Activated CD4-positive, alpha-beta T cell treated with anti-CD3 and anti-CD28 coated beads, Interleukin-2, amount 50 U/mL, for 1 hour (primary cell): ENCODE results near the gene LRRK1.
"Not testable (repeated sequence)": the region's sequence is repeated elsewhere in the genome, so short reads cannot be mapped to it uniquely, and the experiment has no call there.

Source experiments
- DNase-seq: peaks from one replicate; pipeline ENCODE4 v3.0.0-alpha.2; 2020

LRRK1 gene

DNA sequence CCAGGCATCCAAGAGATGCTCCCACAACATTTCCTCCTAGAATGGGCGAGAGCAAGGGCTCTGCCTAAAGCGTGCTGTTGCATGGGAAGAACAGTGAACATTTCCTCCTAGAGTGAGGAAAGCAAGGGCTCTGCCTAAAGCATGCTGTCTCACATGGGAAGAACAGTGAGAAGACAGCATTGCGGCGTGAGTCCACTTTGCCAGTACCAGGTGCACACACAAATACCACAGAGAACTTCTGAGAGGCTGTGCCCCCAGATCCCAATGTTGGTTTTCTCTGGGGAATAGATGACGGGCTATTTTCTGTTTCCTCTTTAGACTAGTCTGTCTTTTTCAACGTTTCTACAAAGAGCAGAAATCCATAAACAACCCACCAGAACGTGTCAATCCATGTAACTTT is 142.9 kb downstream of the LRRK1 start:
- no peak for DNase-seq

DNA sequence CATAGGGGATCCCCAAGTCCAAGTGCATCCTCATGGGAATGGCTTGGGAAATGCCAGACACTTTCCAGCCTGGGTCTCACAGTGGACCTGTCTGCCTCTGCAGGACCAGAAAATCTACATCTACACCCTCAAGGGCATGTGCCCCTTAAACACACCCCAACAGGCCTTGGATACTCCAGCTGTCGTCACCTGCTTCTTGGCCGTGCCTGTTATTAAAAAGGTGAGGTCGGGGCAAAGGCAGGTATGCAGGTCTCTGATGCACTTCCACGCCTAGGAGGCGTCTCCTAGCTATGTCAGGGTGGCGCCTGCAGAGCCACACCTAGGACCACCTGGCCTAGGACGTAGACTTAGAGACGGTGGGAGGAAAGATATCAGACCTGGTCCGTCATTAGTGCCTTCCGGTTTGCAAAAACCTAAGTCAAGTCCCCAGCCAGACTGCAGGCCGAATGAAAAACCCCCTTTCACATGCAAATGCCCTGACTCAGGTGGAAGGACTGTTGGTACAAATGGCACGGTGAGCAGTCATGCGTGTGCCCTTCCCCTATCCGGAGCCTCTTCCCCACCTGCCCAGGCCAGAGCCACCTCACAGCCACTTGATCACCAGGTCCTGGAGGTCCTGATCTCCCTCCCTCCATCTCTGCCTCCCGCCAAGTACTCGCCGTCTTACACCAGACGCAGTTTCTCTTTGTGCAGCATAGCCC is 143.5 kb downstream of the LRRK1 start:
- no peak for DNase-seq

DNA sequence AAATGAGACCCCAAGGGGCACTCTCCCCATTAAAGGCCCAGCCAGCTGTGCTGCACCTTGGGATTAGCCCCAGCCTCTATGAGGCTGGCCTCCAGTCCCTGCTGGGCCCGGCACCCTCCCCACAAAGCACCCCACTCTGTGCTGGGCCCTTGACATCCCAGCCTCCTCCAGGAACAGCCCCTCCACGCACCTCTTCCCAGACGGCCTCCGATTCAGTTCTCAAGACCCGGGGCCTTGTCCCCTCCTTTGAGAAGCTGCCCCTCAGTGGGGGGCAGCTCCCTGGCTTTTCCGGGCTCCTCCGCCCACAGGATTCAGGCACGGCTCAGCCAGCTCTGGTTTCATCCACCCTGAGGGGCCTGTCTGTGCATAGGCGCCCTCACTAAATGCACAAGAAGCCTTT is 144.1 kb downstream of the LRRK1 start:
- DNase-seq: no peak

DNA sequence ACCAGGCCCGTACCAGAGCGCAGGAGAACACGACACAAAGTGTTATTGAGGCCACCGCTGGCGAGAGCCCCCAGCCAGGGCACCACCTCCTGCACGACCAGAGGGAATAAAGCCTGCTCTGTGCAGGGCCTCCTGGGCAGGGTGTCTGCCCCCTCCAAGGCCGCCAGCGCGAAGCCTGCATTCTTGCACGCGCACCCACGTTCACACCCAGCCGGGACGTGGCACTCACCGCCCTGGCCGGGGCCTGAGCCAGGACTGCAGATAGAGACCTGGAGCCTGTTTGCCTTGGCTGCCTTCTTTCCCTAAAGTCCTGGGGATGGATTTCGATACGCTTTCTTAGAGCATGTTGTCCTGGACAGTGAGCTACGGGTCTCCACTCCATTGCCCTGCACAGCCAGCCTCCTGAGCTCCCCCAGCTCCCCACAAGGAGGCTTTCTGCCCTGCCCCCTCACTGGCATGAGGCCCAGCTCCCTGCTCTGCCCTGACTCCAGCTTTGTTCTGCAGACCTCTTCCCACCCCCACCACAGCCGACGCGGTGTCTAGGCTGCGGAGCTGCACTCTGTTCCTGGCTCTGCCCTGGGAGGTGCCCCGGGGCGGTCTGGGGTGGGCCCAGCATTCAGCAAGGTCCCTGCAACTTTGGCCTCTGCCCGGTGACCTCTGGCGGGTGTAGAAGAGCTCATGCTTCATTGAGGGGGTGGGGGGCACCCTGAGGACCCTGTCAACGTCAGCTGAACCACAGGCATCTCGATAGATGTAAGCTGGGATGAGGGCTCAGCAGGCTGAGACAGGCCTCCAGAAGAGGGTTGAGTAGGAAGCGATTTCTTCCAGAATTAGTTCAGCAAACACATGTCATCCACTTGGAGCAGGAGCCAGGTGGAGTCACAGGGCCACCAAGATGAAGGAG is 145.0 kb downstream of the LRRK1 start:
- DNase-seq: no peak

DNA sequence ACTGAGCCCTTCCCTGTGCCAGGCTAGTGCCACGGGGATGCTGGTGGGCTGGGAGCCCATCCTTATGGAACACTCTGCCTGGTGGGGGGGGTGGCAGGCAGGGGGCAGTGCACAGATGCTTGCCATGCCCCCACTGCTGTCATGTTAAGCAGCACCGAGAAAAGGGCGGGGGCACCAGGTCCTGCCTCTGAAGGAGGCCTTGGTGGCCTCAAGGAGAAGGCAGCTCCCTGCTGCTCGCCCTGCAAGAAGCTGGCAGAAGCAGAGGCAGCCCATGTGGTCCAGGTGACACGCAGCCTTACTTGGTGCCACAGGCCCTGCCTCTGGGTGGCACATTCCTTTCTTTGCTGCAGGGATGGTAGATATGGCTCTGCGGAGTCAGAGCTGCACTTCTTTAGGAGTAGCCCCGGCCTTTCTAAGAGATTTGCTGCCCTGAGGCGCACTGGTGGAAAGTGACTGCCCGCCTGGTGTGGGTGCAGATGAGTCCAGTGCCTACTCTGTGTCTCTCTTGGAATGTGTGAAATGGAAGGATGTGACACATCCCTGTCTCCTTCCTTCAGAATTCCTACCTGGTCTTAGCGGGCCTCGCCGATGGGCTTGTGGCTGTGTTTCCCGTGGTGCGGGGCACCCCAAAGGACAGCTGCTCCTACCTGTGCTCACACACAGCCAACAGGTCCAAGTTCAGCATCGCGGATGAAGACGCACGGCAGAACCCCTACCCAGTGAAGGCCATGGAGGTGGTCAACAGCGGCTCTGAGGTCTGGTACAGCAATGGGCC is 145.8 kb downstream of the LRRK1 start:
- no peak for DNase-seq

DNA sequence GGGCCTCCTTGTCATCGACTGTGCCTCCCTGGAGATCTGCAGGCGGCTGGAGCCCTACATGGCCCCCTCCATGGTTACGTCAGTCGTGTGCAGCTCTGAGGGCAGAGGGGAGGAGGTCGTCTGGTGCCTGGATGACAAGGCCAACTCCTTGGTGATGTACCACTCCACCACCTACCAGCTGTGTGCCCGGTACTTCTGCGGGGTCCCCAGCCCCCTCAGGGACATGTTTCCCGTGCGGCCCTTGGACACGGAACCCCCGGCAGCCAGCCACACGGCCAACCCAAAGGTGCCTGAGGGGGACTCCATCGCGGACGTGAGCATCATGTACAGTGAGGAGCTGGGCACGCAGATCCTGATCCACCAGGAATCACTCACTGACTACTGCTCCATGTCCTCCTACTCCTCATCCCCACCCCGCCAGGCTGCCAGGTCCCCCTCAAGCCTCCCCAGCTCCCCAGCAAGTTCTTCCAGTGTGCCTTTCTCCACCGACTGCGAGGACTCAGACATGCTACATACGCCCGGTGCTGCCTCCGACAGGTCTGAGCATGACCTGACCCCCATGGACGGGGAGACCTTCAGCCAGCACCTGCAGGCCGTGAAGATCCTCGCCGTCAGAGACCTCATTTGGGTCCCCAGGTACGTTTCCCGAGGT is 146.5 kb downstream of the LRRK1 start:
- no peak for DNase-seq

DNA sequence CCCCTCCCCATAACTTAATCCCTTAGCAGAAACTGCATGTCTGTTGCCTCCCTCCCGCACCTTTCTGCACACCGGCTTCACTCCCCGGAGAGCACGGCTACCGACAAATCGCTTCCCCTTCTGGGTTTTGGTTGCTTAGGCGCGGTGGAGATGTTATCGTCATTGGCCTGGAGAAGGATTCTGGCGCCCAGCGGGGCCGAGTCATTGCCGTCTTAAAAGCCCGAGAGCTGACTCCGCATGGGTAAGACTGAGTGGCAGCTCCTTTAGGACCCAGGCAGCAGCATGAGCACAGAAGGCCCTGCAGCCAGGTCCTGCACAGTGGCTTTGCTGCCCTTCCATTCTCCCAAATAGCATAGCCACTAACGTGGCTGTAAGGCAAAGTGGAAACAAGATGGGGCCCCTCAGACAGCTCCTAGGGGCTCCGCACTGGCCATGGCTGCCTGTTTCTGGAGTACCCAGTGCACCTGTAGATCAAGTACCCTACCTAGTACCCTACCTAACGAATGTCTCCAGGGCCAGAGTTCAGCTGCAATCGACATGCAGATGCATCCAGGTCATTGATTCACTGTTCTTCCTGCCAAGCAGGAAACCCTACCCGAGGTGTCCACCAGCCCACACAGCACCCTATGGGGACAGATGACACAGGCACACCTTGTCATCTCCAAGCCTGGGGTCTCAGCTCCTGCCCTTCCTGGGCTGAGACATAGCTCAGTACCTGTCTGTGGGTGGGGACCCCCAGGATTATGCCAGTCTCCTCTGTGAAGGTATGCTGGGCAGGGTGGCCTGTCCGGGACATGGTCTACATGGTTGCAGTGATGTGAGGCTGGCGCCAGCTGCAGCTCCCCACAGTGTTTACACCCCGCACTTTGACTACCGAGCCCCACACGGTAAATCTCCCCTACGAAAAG is 147.6 kb downstream of the LRRK1 start:
- no peak for DNase-seq

DNA sequence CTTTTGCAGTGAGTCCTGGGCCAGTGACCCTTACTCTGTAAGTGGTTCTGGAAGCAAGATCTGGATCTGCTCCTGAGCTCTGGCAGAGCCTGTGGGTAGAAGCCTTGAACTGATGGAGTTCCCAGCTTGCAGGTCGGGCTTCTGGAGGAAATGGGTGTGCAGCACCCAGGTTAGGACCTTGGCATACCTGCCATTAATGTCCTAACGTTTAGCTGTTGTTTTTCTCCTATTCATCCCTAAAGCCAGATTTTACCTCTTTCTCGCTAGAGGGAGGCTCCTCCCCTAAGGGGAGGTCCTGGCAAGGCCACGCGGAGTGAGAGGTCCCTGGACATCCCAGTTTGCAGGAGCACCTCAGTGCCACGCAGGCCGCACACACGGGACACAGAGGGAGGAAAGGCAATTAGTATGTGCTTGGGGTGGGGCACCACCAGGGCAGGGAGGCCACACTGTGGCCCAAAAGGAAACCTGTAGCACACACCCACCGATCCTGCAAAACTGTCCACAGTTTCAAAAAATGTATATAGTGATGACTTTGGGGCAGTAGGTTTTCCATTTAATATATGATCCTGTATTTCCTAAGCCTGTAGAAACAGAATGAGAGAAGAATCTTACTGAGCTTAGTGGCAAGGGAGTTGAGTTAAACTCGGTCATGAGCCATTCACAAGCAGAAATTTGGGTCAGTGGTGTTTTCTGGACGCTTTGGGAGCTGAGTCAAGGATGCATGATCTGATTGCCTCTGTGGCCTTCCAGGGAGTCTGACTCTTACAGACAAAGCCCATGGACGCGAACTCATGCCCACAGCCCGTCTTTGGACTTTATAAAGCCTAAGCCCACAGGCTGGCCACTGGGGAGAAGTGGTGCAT is 148.7 kb downstream of the LRRK1 start:
- no peak for DNase-seq

DNA sequence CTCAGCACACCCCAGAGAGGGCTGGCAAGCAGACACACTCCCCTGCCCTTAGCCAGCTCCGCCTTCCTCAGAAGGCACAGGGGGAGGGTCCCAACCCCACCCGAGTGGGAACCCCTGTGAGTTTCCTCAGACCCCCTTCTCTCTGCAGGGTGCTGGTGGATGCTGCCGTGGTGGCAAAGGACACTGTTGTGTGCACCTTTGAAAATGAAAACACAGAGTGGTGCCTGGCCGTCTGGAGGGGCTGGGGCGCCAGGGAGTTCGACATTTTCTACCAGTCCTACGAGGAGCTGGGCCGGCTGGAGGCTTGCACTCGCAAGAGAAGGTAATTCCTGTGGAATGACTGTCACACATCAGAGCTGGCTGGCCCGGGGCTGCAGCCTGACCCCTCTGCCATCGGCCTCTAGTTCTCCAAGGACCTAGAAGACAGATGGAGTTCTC is 149.4 kb downstream of the LRRK1 start:
- DNase-seq: no peak

DNA sequence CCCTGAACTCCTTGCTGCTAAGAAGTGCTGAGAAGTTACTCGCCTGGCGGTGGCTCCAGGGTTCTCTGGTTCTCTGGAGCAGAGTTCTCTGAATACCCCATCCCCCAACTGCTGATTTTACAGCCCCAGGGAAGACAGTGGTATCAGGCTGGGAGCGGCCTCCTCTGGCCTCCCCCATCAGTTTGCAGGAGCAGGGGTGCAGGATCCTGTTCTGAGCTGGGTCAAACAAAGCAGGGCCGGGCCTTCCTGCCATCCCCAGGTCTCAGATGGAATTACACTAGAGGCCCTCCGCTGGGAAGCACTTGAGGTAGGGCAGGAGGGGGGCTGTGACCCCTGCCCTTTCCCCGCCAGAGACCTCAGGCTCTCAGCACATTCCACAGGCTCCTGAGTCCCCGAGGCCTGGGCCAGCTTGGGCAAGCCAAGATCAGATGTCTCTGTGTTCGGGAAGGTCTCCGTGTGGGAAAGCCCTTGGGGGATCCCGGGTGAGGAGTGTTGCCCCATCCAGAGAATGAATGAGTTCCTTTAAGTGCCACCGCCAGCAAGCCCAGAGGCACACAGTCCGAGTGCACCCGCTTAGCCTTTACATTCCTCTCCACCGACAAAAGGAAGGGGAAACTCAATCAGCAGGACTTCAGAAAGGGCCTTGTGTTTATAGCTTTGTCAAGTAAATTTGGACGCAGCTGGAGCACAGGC is 149.9 kb downstream of the LRRK1 start:
- DNase-seq: no peak

DNA sequence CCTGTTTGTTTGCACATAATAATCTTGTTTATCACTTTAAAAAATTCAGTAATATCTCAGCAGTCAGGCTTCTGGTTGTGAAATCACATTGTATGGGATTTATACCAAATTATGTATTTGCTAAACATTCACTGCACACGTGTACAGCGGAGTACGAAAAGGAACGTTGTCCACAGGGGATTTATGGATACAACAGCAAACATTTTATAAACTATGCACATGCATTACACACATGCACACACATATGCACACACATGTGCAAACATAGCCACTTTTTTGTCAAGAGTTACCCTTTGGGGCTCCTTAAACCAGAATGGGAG is 150.5 kb downstream of the LRRK1 start:
- no peak for DNase-seq

DNA sequence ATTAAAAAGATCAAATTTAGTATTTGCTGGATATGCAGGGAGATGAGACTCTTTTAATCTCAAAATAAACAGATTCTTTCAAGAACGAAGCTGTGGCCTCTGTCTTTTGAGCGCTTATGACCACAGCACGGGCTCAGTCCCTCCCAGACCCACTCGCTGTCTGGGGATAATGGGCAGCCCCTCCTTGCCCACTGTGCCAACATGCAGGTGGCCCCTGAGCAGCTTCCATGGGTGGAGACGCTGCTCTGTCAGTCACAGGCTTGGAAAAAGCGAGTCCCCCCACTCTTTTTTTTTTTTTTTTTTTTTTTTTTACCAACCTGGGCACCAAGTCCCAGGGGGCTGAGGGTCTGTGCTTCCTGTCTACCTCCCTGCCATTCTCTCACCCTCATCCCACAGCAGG is 150.9 kb downstream of the LRRK1 start:
- no peak for DNase-seq

DNA sequence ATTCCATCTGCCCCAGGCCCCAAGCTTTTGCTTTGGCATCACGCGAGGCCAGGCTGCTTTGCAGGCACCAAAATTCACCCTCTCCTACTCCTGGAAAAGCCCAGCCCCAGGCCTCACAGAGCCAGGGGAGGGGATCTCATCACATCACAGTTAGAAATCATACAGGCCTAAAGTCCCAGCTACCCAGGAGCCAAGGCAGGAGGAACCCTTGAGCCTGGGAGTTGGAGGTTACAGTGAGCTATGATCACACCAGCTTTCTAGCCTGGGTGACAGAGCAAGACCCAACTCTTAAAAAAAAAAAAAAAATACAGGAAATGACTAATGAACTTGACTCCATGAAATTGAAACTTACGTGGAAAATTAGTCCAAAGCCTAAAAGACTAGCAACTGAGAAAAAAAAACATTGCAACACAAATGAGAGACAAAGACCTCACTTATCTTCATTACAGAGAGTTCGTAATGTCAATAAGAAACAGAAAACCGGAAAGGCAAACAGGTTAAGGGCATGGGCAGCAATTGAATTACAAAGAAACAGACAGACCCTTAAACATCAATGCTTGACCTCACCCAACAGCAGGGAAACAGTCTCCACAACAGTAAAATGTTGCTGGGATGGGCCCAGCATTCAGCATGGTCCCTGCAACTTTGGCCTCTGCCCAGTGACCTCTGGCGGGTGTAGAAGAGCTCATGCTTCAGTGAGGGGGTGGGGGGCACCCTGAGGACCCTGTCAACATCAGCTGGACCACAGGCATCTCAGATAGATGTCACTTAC is 151.5 kb downstream of the LRRK1 start:
- DNase-seq: no peak

DNA sequence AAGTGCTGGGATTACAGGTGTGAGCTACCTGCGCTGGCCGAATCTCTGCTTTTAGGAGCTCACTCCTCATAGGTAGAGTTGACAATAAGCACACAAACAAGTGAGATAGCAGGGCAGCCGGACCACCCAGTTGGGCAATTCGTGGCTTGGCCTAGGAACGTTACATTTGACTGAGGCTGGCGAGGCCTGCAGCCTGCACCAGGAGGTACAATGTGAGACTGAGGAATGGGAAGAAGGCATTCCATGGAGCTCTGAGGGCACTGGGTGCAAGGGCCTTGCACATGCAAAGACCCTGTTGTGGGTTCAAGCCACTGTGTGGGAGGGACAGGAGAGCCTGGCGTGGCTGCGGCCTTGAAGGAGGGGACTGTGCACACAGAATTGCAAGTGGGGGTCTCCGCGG is 152.5 kb downstream of the LRRK1 start:
- no peak for DNase-seq

DNA sequence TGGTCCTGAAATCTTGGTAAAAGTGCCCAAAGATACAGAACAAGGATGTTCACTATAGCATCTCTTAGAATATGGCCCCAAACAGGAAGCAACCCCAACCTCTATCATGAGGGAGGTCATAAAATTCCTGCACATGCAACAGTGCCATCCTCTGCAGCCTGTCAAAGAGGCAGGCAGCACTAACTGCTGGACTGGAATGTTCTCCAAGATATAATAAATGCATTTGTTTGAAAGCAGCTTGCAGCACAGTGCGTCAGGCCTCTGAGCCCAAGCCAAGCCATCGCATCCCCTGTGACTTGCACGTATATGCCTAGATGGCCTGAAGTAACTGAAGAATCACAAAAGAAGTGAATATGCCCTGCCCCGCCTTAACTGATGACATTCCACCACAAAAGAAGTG is 153.1 kb downstream of the LRRK1 start:
- DNase-seq: not testable (repeated sequence)

DNA sequence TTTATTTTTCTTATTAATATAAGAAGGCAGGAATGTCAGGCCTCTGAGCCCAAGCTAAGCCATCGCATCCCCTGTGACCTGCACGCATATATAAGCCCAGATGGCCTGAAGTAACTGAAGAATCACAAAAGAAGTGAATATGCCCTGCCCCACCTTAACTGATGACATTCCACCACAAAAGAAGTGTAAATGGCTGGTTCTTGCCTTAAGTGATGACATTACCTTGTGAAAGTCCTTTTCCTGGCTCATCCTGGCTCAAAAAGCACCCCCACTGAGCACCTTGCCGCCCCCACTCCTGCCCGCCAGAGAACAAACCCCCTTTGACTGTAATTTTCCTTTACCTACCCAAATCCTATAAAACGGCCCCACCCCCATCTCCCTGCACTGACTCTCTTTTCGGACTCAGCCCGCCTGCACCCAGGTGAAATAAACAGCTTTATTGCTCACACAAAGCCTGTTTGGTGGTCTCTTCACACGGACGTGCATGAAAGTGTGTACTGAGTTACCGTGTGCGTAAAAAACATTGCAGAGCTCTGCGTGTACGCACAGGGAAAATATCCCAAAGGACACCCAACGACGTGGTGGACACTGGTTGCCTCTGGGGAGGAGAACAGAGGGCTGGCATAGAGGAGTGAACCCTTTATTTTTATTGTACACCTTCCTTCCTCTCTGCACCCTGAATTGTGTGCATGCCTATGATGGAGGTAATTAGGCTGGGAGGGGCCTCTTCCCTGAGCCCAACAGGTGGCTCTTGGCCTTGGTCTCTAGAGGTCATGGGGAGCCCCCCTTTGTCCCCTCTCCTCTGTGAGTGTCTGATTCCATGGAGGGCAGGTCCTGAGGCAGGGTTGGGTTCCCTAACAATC is 158.9 kb downstream of the LRRK1 start:
- DNase-seq: not testable (repeated sequence)

DNA sequence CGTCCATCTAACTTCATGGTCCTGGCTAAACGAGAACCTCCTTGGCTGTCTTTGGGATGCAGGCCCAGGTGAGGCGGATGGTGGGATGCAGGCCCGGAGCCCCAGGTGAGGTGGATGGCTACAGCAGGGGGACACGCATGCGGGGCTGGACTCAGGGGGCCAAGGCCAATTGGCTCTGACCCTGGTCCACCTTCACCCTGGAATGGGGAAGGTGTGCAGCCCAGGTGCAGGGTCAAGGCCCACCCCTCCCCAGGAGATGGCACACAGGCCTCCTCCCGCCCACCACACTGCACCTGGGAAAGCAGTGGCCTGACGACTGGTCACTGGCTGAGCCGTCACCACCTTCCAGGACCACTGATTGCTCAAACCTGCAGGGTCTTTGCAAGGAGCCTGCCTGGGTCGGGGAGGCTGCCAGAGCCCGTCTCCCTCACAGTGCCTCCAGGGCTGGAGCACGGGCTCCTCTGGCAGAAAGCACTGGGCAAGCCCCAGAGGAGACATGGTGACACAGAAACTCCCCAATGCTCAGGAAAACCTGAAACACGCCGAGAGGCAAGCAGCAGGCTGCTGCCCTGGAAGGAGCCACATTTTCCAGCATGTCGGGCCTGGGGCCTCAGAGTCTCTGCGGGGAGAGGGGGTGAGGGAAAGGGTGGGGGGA is 159.6 kb downstream of the LRRK1 start:
- DNase-seq: no peak

DNA sequence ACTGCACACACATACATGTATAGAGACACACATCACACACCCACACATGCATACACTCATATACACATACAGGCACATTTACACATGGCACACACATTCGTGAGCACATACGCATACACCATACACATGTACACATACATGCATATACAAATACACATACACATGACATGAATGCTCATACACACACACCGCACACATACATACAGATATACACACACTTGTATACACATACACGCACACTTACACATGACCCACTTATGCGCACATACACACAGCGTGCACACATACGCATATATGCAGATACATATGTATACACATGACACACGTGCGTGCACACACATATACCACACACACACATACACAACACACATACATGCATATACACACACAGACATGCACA is 162.7 kb downstream of the LRRK1 start:
- DNase-seq: no peak
